Cardiac muscle cell (in vitro differentiated cells and primary cell): ENCODE data around the gene MYO5A. TPM values are rescaled to one million over a fixed set of nuclear protein-coding genes. Genes with fewer than 3 reads are reported as not detected.
"Not testable (repeated sequence)": the region's sequence is repeated elsewhere in the genome, so short reads cannot be mapped to it uniquely, and the experiment has no call there.

Experiments
- DNase-seq, 2 donors: peaks; one replicate each; pipeline versions ENCODE4 v3.0.0 to v3.0.0-alpha.2; 2010 to 2017; ENCODE audit warnings: low read depth in 1 of 2, low spot score in 1 of 2
- H3K27ac ChIP-seq: fragments of 200-600 bp; sonication (generic); 2 replicates; pipeline ENCODE4 v1.5.1; 2016
- H3K27me3 ChIP-seq: fragments of 200-600 bp; sonication (generic); 2 replicates; pipeline ENCODE4 v1.6.0; 2016; ENCODE audit warnings: control low read depth
- H3K36me3 ChIP-seq: fragments of 200-600 bp; sonication (generic); 2 replicates; pipeline ENCODE4 v1.5.1; 2016; ENCODE audit warnings: control low read depth
- H3K4me1 ChIP-seq: fragments of 200-600 bp; sonication (generic); 2 replicates; pipeline ENCODE4 v1.8.1; 2017; ENCODE audit warnings: low read depth, mild to moderate bottlenecking, mixed run types
- H3K4me3 ChIP-seq: fragments of 200-600 bp; sonication (generic); 2 replicates; pipeline ENCODE4 v1.5.1; 2016; ENCODE audit warnings: mild to moderate bottlenecking
- H3K9me3 ChIP-seq: fragments of 200-600 bp; sonication (generic); 2 replicates; pipeline ENCODE4 v1.5.1; 2017; ENCODE audit warnings: low read depth, mild to moderate bottlenecking, control low read depth
- polyA plus RNA-seq: library from polyadenylated mRNA; unstranded; fragments of >200 nt; fragmentation: Nextera tagmentation; extraction: Ambion mirVana; gene quantifications from 2 replicates; pipeline ENCODE4 v1.2.1, GENCODE V29; 2016
- total RNA-seq: library from RNA; depleted of rRNA; stranded (reverse); fragments of >200 nt; gene quantifications from 2 replicates; pipeline ENCODE4 v1.2.3, GENCODE V29; 2016
- TF ChIP-seq, protein P1 (sequence below): IDR thresholded peaks from 2 replicates; pipeline ENCODE4 v1.5.1; 2012; ENCODE audit warnings: low read depth, mild to moderate bottlenecking, low read length

Gene MYO5A
- total and polyA plus RNA-seq, 2 experiments from 2014 or later, result 5.1 to 27.7 TPM

DNA sequence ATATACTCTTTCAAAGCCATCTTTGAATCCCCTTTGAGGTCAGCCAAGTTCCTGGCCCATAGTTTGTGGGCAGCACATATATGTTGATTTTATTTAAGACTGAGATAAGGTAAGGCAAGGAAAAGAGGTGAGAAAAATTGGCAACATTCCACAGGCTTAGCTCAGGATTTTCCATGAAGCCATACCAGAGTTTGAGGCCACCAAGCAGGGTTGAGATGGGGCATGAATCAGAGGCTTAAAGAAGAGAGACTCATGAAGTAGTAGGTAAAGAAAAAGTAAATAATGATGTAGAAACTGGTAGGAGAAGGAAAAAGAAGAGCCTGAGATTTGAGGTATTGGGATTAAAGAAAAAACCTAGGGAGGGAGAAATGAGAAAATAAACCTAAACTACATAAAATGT, 89.2 kb downstream of the MYO5A start:
- Histone ChIP-seq H3K27ac (no peak overlapping the region), H3K9me3 (no peaks in the 10 kb centered on the region), H3K4me3 (no peak overlapping the region), H3K4me1 (peaks cover 10% of the 10 kb centered on the region), H3K36me3 (no peaks in the 10 kb centered on the region), H3K27me3 (no peaks in the 10 kb centered on the region)
- TF ChIP-seq, protein P1, sequence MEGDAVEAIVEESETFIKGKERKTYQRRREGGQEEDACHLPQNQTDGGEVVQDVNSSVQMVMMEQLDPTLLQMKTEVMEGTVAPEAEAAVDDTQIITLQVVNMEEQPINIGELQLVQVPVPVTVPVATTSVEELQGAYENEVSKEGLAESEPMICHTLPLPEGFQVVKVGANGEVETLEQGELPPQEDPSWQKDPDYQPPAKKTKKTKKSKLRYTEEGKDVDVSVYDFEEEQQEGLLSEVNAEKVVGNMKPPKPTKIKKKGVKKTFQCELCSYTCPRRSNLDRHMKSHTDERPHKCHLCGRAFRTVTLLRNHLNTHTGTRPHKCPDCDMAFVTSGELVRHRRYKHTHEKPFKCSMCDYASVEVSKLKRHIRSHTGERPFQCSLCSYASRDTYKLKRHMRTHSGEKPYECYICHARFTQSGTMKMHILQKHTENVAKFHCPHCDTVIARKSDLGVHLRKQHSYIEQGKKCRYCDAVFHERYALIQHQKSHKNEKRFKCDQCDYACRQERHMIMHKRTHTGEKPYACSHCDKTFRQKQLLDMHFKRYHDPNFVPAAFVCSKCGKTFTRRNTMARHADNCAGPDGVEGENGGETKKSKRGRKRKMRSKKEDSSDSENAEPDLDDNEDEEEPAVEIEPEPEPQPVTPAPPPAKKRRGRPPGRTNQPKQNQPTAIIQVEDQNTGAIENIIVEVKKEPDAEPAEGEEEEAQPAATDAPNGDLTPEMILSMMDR, result no peak
- DNase-seq, result no peak

DNA sequence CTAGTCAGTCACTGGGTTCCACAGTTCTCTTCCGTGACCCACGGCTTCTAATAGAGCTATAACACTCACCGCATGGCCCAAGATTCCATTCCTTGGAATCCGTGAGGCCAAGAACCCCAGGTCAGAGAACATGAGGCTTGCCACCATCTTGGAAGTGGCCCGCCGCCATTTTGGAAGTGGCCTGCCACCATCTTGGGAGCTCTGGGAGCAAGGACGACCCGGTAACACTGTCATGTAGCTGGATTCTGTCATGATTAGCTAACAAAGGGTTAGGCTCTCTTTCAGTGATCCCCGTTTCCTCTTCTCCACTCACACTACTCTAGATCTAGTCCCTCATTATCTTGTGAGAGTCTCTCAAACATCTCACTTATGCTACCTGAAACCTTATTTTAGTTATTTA, 89.6 kb downstream of the MYO5A start:
- not testable (repeated sequence) for H3K9me3 ChIP-seq, DNase-seq, H3K27ac ChIP-seq, H3K4me1 ChIP-seq, H3K27me3 ChIP-seq, H3K4me3 ChIP-seq, H3K36me3 ChIP-seq

DNA sequence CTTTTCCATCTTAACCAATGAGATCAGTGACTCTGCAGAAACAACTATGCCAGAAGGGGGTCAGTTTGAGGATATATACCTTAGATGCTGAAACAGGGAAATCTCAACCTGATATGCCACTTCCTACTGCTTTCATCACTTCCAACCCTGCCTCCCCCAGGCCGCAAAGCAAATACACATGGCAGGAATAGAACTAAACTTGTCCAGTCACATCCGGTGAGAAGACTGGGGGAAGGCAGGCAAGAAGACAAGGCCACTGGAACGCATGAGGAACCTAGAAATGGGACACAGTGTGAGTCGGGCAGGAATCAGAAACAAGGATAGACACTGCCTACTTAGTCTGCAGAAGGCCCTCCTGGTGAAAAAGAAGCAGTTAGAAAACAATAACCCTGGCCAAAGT, 90.6 kb downstream of the MYO5A start:
- H3K9me3 ChIP-seq, result no peaks in the 10 kb centered on the region
- TF ChIP-seq, protein P1, result no peak
- H3K36me3 ChIP-seq, result no peaks in the 10 kb centered on the region
- DNase-seq, result peak in 1 of 2 donors; percentile 65
- H3K4me3 ChIP-seq, result no peak overlapping the region
- peaks cover 10% of the 10 kb centered on the region for H3K4me1 ChIP-seq
- H3K27me3 ChIP-seq, result no peaks in the 10 kb centered on the region
- no peak overlapping the region for H3K27ac ChIP-seq

DNA sequence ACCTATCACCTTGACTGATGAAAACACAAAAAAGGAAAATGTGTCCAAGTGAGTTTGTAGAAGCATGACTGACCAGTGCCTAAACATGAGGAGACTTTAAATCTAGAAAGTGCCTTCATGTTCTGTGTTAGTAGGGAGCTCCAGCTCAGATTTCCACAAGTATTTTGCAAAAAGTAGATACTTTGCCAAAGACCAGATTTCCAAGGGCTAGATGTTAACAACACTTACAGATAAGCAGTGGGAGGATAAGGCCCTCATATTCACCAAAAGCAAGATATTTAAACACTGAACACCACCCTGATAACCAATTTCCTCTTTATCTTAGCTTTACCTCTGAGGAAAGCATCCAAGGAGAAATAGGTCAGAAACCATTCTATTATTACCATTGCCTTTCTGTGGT, 91.0 kb downstream of the MYO5A start:
- H3K4me3 ChIP-seq, result no peak overlapping the region

DNA sequence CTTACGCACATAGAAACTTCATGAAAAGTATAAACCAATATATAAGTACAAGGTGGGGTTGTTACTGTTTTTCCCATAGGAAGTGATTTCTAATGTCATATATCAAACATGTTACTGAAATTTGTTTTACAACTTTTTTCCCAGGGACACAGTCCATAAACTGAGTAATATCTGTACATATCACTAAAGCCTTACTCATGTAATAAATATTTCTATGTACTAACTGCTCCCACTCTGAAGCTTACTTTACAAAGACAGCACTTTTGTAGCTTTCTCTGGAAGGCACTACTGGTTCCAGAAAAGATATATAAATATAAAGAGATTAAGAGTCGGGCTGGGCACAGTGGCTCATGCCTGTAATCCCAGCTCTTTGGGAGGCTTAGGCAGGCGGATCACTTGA, 91.7 kb downstream of the MYO5A start:
- Histone ChIP-seq H3K4me1 (peaks cover 10% of the 10 kb centered on the region), H3K36me3 (no peaks in the 10 kb centered on the region), H3K27ac (no peak overlapping the region), H3K9me3 (no peaks in the 10 kb centered on the region), H3K4me3 (no peak overlapping the region), H3K27me3 (no peaks in the 10 kb centered on the region)
- TF ChIP-seq, protein P1, result no peak
- DNase-seq, result no peak

More for the DNA sequence above, 91.0 kb downstream of the MYO5A start:
- Histone ChIP-seq H3K4me1 (peaks cover 10% of the 10 kb centered on the region), H3K27me3 (no peaks in the 10 kb centered on the region), H3K36me3 (no peaks in the 10 kb centered on the region), H3K27ac (no peak overlapping the region), H3K9me3 (no peaks in the 10 kb centered on the region)
- TF ChIP-seq, protein P1, result no peak
- DNase-seq, result peak in 1 of 2 donors; percentile 20

DNA sequence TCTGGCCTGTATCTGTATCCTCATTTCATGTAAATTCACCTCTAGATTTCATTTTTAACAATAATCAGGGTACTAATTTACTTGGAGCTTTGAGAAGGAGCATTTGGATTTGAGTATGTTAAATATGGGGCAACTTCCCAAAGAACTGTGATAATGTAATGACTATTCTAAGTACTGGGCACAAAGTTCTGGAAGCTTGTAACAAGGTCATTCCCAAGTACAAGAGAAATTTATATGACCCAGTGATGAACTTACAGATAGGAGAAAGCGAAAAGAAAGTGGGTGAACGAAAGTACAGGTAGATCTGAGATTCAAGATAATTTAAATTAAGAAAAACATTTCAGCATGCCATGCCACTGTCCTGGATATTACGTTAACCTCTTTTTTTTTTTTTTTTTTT, 93.8 kb downstream of the MYO5A start:
- DNase-seq, result no peak
- TF ChIP-seq, protein P1, result no peak
- H3K4me1 ChIP-seq, result peaks cover 10% of the 10 kb centered on the region
- H3K27ac ChIP-seq, result no peak overlapping the region
- no peaks in the 10 kb centered on the region for H3K27me3 ChIP-seq
- H3K4me3 ChIP-seq, result no peak overlapping the region
- no peaks in the 10 kb centered on the region for H3K9me3 ChIP-seq
- H3K36me3 ChIP-seq, result no peaks in the 10 kb centered on the region
